Measurements from ENCODE around the gene FOXP4. TPM values are rescaled to one million over a fixed set of nuclear protein-coding genes. Genes with fewer than 3 reads are reported as not detected.

The FOXP4 gene
- total RNA-seq, 6 experiments from 2014 or later: 17.9 to 24.4 (median 24.0) TPM

- DNase-seq: no peak
- H3K4me1 Mint-ChIP-seq (ENCODE audit: low read depth): peaks cover 48% of the 10 kb centered on the region
- peaks cover 6% of the 10 kb centered on the region for H3K36me3 Mint-ChIP-seq (ENCODE audit: low read depth)
- no peaks in the 10 kb centered on the region for H3K9me3 Mint-ChIP-seq
- no peak overlapping the region for H3K4me3 Mint-ChIP-seq
- H3K27me3 Mint-ChIP-seq (ENCODE audit: insufficient read depth): peaks cover 2% of the 10 kb centered on the region; the same call in 1 of the 2 replicates
- H3K27ac Mint-ChIP-seq: no peak overlapping the region
- TF ChIP-seq, protein P1, sequence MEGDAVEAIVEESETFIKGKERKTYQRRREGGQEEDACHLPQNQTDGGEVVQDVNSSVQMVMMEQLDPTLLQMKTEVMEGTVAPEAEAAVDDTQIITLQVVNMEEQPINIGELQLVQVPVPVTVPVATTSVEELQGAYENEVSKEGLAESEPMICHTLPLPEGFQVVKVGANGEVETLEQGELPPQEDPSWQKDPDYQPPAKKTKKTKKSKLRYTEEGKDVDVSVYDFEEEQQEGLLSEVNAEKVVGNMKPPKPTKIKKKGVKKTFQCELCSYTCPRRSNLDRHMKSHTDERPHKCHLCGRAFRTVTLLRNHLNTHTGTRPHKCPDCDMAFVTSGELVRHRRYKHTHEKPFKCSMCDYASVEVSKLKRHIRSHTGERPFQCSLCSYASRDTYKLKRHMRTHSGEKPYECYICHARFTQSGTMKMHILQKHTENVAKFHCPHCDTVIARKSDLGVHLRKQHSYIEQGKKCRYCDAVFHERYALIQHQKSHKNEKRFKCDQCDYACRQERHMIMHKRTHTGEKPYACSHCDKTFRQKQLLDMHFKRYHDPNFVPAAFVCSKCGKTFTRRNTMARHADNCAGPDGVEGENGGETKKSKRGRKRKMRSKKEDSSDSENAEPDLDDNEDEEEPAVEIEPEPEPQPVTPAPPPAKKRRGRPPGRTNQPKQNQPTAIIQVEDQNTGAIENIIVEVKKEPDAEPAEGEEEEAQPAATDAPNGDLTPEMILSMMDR (IDR thresholded peaks at IDR 0.05): no peak
Measured at GRCh38 chr6:41575598-41575997, 29.4 kb downstream of the FOXP4 start.

- Mint-ChIP-seq H3K36me3 (ENCODE audit: low read depth) (peaks cover 6% of the 10 kb centered on the region), H3K4me1 (ENCODE audit: low read depth) (peaks cover 48% of the 10 kb centered on the region), H3K27ac (no peak overlapping the region), H3K4me3 (no peak overlapping the region), H3K27me3 (ENCODE audit: insufficient read depth) (peaks cover 2% of the 10 kb centered on the region; the same call in 1 of the 2 replicates), H3K9me3 (no peaks in the 10 kb centered on the region)
- no peak for DNase-seq
- TF ChIP-seq, protein P1 (IDR thresholded peaks at IDR 0.05): no peak
Measured at GRCh38 chr6:41576667-41577066, 30.5 kb downstream of the FOXP4 start.

DNA sequence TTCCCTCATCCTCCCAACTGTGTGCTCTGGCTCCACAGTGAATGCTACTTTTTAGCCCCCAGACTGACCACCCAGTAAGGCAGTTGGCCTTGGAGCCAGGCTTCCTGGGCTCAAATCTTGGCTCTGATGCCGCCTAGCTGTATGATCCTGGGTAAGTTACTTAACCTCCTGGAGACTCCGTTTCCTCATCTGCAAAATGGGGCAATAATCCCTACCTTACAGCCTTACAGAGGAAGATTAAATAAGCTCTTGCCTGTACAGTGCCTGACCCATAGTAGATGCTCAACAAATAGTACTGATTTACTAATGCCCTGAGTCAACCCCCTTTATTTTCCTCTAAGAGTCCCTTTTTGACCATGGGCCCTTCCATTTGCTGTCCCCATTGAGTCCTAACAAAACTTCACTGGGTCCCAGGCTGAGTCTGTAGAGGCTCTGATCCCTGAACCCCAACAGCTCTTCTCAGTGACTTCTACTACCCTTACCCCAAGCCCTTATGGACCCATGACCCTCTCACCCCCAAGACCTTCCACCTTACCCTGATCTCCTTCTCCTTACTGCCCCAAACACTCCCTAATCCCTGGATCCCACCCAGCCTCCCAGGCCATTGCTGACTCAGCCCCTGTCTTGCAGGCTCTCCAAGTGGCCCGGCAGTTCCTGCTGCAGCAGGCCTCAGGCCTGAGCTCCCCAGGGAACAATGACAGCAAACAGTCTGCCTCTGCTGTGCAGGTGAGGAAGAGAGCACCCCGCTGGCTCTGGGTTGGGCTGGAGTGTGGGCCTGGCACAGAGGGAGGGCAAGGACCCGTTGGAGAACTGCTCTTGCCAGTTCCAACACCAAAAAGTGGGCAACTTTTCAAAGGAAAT is 31.4 kb downstream of the FOXP4 start:
- Mint-ChIP-seq H3K36me3 (ENCODE audit: low read depth) (peaks cover 6% of the 10 kb centered on the region), H3K27me3 (ENCODE audit: insufficient read depth) (peaks cover 2% of the 10 kb centered on the region; the same call in 1 of the 2 replicates), H3K9me3 (no peaks in the 10 kb centered on the region), H3K4me3 (peak overlapping the region; percentile 63), H3K4me1 (ENCODE audit: low read depth) (peaks cover 51% of the 10 kb centered on the region), H3K27ac (peak overlapping the region; percentile 91)
- TF ChIP-seq, protein P1 (IDR thresholded peaks at IDR 0.05): no peak
- DNase-seq: peak; percentile 32

GRCh38 chr6:41578217-41579087 is 32.3 kb downstream of the FOXP4 start:
- H3K4me1 Mint-ChIP-seq (ENCODE audit: low read depth): peaks cover 55% of the 10 kb centered on the region
- H3K27me3 Mint-ChIP-seq (ENCODE audit: insufficient read depth): peaks cover 2% of the 10 kb centered on the region; the same call in 1 of the 2 replicates
- peaks cover 6% of the 10 kb centered on the region; the same call in 1 of the 2 replicates for H3K36me3 Mint-ChIP-seq (ENCODE audit: low read depth)
- H3K4me3 Mint-ChIP-seq: peak overlapping the region; percentile 63
- no peaks in the 10 kb centered on the region for H3K9me3 Mint-ChIP-seq
- DNase-seq: no peak
- TF ChIP-seq, protein P1 (IDR thresholded peaks at IDR 0.05): no peak
- H3K27ac Mint-ChIP-seq: peak overlapping the region; percentile 91

- TF ChIP-seq, protein P1 (IDR thresholded peaks at IDR 0.05): no peak
- Mint-ChIP-seq H3K9me3 (no peaks in the 10 kb centered on the region), H3K27me3 (ENCODE audit: insufficient read depth) (peaks cover 2% of the 10 kb centered on the region; the same call in 1 of the 2 replicates), H3K36me3 (ENCODE audit: low read depth) (peaks cover 6% of the 10 kb centered on the region; the same call in 1 of the 2 replicates), H3K4me3 (peak overlapping the region; percentile 61), H3K4me1 (ENCODE audit: low read depth) (peaks cover 55% of the 10 kb centered on the region), H3K27ac (peak overlapping the region; percentile 91)
- no peak for DNase-seq
Measured at GRCh38 chr6:41579088-41579610, 33.0 kb downstream of the FOXP4 start.
